Caco-2 (cell line): ENCODE measurements around the gene GGT5. TPM values are rescaled to one million over a fixed set of nuclear protein-coding genes. Genes with fewer than 3 reads are reported as not detected.
"Not testable (repeated sequence)": the region's sequence is repeated elsewhere in the genome, so short reads cannot be mapped to it uniquely, and the experiment has no call there.

Experiments used
- Bru-seq: library from RNA; stranded (reverse); fragments of 400-500 nt; gene quantifications from one replicate; lab custom pipeline; 2021; lab: Mats Ljungman, UMichigan
- BruChase-seq, 2 experiments: library from RNA; stranded (reverse); fragments of 400-500 nt; gene quantifications; one replicate each; lab custom pipeline; 2021; lab: Mats Ljungman, UMichigan
- BruUV-seq: library from RNA; stranded (reverse); fragments of 400-500 nt; replicated peaks from 2 replicates; lab custom pipeline; 2021; lab: Mats Ljungman, UMichigan
- CTCF ChIA-PET: fragments of 300-600 bp; sonication (Branson Sonifier 250); formaldehyde crosslinking; loops from one replicate; lab custom pipeline; 2022; ENCODE audit warnings: antibody characterized with exemption; lab: Charles Lee
- POLR2A ChIA-PET: fragments of 300-600 bp; sonication (Branson Sonifier 250); formaldehyde crosslinking; loops from one replicate; lab custom pipeline; 2022; ENCODE audit warnings: antibody characterized with exemption; lab: Charles Lee
- DNase-seq, 2 experiments: peaks; one replicate each; pipeline versions ENCODE4 v3.0.0 to v3.0.0-alpha.2; 2020 to 2022
- H3K27me3 ChIP-seq: replicated peaks from 2 replicates; pipeline ENCODE4 v1.6.0; 2011; ENCODE audit warnings: low read length; ENCODE audit not compliant: control insufficient read depth, insufficient read depth
- H3K36me3 ChIP-seq: 2 replicates; pipeline ENCODE4 v1.5.1; 2011; ENCODE audit warnings: low read length; ENCODE audit not compliant: control insufficient read depth, insufficient read depth
- H3K4me1 ChIP-seq: fragments of 250-450 bp; sonication (Bioruptor Pico); 2 replicates; pipeline ENCODE4 v1.5.1; 2020; ENCODE audit warnings: mild to moderate bottlenecking
- H3K4me3 ChIP-seq: 2 replicates; pipeline ENCODE4 v1.5.1; 2011; ENCODE audit warnings: low read depth, mild to moderate bottlenecking, control low read depth, low read length
- H3K9me3 ChIP-seq: fragments of 250-450 bp; sonication (Bioruptor Pico); 2 replicates; pipeline ENCODE4 v1.5.1; 2020; ENCODE audit warnings: mild to moderate bottlenecking, moderate library complexity
- H3K27ac Mint-ChIP-seq: one replicate; pipeline ENCODE4 v1.8.0; 2022; ENCODE audit warnings: mixed read lengths; ENCODE audit not compliant: unreplicated experiment
- H3K27me3 Mint-ChIP-seq: one replicate; pipeline ENCODE4 v1.8.0; 2022; ENCODE audit warnings: mixed read lengths; ENCODE audit not compliant: insufficient read depth, unreplicated experiment
- H3K36me3 Mint-ChIP-seq: one replicate; pipeline ENCODE4 v1.8.0; 2022; ENCODE audit warnings: mild to moderate bottlenecking, mixed read lengths; ENCODE audit not compliant: insufficient read depth, unreplicated experiment
- H3K4me1 Mint-ChIP-seq: one replicate; pipeline ENCODE4 v1.8.0; 2022; ENCODE audit warnings: low read depth, mixed read lengths; ENCODE audit not compliant: unreplicated experiment
- H3K4me3 Mint-ChIP-seq: one replicate; pipeline ENCODE4 v1.8.0; 2022; ENCODE audit warnings: mild to moderate bottlenecking, moderate library complexity, mixed read lengths; ENCODE audit not compliant: unreplicated experiment
- H3K9me3 Mint-ChIP-seq: one replicate; pipeline ENCODE4 v1.8.0; 2022; ENCODE audit warnings: mixed read lengths; ENCODE audit not compliant: unreplicated experiment
- intact Hi-C: fragments of 100-400 bp; cut with micrococcal nuclease; formaldehyde crosslinking; loops from one replicate; pipeline ENCODE4 v1.10.0; 2022; ENCODE audit not compliant: unreplicated experiment
- long read RNA-seq: library from polyadenylated mRNA; stranded (forward); transcript quantifications from one replicate; pipeline ENCODE4 v2.0.0, GENCODE V29; 2022
- total RNA-seq: library from RNA; stranded (reverse); gene quantifications from 2 replicates; pipeline ENCODE4 v1.2.3, GENCODE V29; 2022
- TF ChIP-seq, protein P1 (sequence below), 2 experiments: fragments of 200-600 bp in 1 of 2; IDR thresholded peaks; 1 replicate in 1 of 2; 2 replicates in 1 of 2; pipeline versions ENCODE4 v1.5.1 to v1.8.0; 2011 to 2022; ENCODE audit warnings: antibody characterized with exemption in 1 of 2, control low read depth in 1 of 2, inconsistent platforms in 1 of 2, low read depth in 1 of 2, low read length in 1 of 2, mild to moderate bottlenecking in 1 of 2, moderate library complexity in 1 of 2; ENCODE audit not compliant: insufficient read depth in 1 of 2, severe bottlenecking in 1 of 2, unreplicated experiment in 1 of 2

The GGT5 gene, protein sequence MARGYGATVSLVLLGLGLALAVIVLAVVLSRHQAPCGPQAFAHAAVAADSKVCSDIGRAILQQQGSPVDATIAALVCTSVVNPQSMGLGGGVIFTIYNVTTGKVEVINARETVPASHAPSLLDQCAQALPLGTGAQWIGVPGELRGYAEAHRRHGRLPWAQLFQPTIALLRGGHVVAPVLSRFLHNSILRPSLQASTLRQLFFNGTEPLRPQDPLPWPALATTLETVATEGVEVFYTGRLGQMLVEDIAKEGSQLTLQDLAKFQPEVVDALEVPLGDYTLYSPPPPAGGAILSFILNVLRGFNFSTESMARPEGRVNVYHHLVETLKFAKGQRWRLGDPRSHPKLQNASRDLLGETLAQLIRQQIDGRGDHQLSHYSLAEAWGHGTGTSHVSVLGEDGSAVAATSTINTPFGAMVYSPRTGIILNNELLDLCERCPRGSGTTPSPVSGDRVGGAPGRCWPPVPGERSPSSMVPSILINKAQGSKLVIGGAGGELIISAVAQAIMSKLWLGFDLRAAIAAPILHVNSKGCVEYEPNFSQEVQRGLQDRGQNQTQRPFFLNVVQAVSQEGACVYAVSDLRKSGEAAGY
- total RNA-seq (0.51 and 0.66 TPM in 2 replicates), Bru-seq, nascent RNA (percentile 13 among the genes with signal in this experiment), BruChase-seq, experiment 1, labeled RNA remaining after a 2-hour chase (percentile 12 among the genes with signal in this experiment), BruChase-seq, experiment 2, labeled RNA remaining after a 6-hour chase (percentile 16 among the genes with signal in this experiment)
- long read RNA-seq, partial matches to known transcripts: 0 of 1 reads
- long read RNA-seq, other reads (novel, unspliced or antisense): 1 of 1 reads

DNA sequence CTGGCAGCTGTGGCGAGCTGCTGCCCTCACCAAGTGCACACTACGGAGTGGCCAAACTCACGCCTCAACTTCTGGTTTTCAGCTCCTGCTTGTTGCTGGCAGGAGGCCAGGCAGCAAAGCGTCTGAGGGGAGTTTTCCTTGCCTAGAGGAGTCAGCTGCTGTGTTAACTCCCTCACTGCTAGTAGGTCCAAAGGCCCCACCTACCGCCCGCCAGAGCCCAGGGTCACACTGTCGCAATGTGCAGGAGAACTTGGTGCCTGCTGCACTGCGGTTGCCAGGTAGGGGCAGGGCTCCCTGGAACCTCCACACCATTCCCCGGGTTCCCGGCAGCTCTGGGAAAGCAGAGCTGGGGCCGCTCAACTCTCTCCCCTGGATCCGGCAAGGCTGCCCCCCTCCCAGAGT lies at the start of gene GGT5:
TSS of gene GGT5 (minus strand) at position 53 of the 402 bp plus-strand sequence. CDS start 357 bp downstream, outside the sequence.
- not testable (repeated sequence) for BruUV-seq

DNA sequence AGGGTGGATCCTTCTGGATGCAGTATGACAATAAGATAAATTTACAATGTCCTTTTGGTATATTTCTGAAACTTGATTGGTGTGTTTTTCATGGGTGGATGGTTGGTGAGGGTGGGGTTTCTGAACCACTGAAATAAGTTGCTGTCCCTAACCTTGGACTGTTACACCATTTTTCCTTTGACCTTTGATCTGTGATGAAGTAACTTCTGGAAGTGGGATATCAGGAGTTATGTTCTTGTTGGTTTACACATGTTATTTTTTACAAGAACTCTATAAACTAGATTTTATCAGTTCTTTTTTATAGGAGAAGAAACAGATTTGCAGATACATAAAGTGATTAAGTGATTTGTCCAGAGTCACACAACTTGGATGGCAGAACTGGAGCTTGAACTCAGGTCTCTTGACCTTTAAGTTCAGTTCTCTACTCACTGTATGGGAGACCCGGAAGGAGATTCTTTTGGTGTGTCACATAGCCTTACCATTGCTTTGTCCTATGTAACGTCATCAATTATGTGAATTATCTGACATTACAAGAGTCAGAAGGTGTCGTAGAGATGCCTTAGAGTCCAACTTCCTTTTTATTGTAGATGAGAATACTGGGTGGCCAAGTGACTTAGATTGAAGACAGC lies 47.4 kb upstream of the GGT5 start:
- intact Hi-C loops, H3K27me3 ChIP-seq, H3K27me3 Mint-ChIP-seq, H3K4me1 ChIP-seq, POLR2A ChIA-PET, H3K9me3 ChIP-seq, CTCF ChIA-PET, H3K4me3 ChIP-seq, BruUV-seq, H3K9me3 Mint-ChIP-seq, DNase-seq, H3K36me3 ChIP-seq, H3K27ac Mint-ChIP-seq, H3K4me3 Mint-ChIP-seq, H3K4me1 Mint-ChIP-seq, H3K36me3 Mint-ChIP-seq: not testable (repeated sequence)

More for the DNA sequence above, at the start of gene GGT5:
- H3K9me3 ChIP-seq, H3K27ac Mint-ChIP-seq, H3K4me1 ChIP-seq, H3K4me3 ChIP-seq, H3K27me3 ChIP-seq, CTCF ChIA-PET, H3K4me3 Mint-ChIP-seq, POLR2A ChIA-PET, H3K36me3 Mint-ChIP-seq, H3K27me3 Mint-ChIP-seq, H3K36me3 ChIP-seq, H3K9me3 Mint-ChIP-seq, intact Hi-C loops: not testable (repeated sequence)
- H3K4me1 Mint-ChIP-seq: peaks cover 13% of the 10 kb centered on the region
- DNase-seq: peak in 1 of 2 experiments; percentile 22

DNA sequence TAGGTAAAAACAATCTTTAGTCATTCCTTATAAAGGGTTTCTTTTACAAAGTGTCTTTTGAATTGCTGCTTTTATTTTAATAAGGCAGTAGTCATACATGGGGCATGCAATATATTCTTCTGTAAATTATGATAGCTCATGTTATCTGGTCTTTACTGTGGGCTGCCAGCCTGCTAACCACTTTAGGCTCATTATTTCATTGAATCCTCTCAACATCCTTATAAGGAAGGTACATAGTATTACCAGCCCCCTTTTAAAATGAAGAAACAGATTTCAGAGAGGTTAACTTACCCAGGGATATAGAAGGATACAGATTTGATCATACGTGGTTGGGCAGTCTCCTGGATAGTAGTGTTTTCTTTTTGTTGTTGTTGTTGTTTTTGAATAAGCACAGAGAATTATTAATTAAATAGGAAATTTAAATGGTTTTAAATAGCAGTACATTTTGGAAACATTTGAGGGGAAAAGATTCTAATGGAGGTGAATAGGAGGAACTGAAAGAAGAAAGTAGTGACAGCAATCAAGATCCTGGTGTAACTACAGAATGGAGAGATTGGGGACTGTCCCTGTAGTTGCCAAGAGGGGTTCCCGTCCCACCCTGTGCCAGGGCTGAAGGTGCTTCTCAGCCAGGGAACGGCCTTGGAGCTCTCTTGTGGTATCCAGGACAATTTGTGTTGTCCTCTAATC lies 46.8 kb upstream of the GGT5 start:
- no peaks in the 10 kb centered on the region for H3K27me3 Mint-ChIP-seq
- H3K4me3 Mint-ChIP-seq: no peak overlapping the region
- no TSS peak for BruUV-seq
- H3K27ac Mint-ChIP-seq: no peak overlapping the region
- H3K36me3 Mint-ChIP-seq: peaks cover 6% of the 10 kb centered on the region
- no peaks in the 10 kb centered on the region for H3K9me3 Mint-ChIP-seq
- CTCF ChIA-PET: no interaction called here
- no peak for DNase-seq
- TF ChIP-seq, protein P1, sequence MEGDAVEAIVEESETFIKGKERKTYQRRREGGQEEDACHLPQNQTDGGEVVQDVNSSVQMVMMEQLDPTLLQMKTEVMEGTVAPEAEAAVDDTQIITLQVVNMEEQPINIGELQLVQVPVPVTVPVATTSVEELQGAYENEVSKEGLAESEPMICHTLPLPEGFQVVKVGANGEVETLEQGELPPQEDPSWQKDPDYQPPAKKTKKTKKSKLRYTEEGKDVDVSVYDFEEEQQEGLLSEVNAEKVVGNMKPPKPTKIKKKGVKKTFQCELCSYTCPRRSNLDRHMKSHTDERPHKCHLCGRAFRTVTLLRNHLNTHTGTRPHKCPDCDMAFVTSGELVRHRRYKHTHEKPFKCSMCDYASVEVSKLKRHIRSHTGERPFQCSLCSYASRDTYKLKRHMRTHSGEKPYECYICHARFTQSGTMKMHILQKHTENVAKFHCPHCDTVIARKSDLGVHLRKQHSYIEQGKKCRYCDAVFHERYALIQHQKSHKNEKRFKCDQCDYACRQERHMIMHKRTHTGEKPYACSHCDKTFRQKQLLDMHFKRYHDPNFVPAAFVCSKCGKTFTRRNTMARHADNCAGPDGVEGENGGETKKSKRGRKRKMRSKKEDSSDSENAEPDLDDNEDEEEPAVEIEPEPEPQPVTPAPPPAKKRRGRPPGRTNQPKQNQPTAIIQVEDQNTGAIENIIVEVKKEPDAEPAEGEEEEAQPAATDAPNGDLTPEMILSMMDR (IDR thresholded peaks at IDR 0.05; ENCODE audit: insufficient read depth in 1 of 2, low read depth in 1 of 2, low read length in 1 of 2, severe bottlenecking in 1 of 2, unreplicated experiment in 1 of 2): no peak
- H3K4me1 Mint-ChIP-seq: peaks cover 9% of the 10 kb centered on the region
- no peaks in the 10 kb centered on the region for H3K36me3 ChIP-seq
- peaks cover 4% of the 10 kb centered on the region for H3K4me1 ChIP-seq
- H3K4me3 ChIP-seq: no peak overlapping the region
- no peaks in the 10 kb centered on the region for H3K27me3 ChIP-seq
- POLR2A ChIA-PET: no interaction called here
- intact Hi-C loops: no loop called here
- no peaks in the 10 kb centered on the region for H3K9me3 ChIP-seq
